HL-60/S4 (cell line): ENCODE measurements around the gene FCRL3.

Source experiments
- in situ Hi-C: fragments of 300-500 bp; cut with MboI; formaldehyde crosslinking; loops from 2 replicates; pipeline ENCODE4 v1.14.3; 2022; ENCODE audit warnings: low sequenced_read_pairs

FCRL3 gene

DNA sequence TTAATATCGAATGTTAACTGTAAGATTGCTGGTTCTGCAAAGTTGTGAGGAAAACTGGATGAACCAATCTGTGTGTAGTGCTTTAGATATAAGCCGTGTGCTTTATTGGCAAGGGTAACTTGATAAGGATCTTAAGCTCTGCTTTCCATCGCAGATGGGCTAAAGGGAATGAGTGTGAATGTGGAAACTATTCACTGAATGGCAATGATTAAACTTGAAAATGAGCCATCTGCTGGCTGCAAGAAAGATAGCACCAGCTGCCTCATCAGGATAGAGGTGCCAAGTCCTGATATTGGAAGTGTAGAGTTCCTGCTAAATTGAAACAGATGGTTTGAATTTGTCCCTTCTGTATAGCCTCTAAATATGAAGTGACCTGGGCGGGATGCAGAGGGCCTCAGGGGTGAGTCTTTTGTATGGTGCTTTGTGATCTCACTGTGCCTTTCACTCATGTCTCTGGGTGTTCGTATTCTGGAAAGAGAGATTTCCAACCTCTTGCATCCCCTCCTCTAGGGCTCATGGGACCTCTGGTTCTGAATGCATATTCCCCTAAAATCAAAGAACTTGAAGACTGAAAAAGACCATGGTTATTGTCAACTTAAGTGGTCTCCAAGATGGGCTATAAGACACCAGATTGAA is 9.2 kb downstream of the FCRL3 start:
- in situ Hi-C loops = no loop called here

- in situ Hi-C loops = no loop called here
Measured at GRCh38 chr1:157682710-157683437, 17.7 kb downstream of the FCRL3 start.

DNA sequence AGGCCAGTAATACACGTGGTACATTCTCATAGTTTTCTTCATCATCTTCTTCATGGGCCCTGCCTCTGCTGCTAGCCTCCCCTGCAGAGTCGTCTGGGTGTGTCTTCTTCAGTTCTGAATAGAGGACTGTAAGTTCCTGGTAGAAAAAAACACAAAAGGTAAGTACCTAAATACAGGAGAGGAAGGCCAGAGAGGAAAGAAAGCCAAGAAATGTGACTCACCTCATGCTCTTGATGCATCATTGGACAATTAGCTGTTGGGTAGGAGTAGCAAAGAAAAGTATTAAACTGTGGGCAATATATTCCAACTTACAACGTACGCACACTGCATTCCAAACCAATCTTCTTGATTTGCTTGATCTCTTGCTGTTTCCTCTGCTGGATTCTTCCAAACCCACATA is 21.8 kb downstream of the FCRL3 start:
- in situ Hi-C loops = no loop called here

GRCh38 chr1:157673008-157673407 is 27.6 kb downstream of the FCRL3 start:
- in situ Hi-C loops = no loop called here

DNA sequence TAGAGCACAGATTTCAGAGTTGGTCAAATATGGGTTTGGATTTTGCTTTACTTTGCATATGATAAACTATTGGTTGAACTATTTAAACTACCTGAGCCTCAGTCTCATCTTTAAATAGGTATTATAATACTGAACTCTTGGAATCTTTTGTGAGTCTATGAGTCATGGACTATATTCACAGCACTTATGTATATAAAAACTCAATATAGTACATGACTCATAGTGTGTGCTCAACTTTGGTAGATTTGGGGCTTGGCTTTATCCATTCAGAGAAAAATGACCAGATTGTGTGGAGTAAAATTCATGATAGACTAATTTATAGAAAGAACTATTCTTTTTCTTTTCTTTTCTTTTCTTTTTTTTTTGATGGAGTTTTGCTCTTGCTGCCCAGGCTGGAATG is 28.7 kb downstream of the FCRL3 start:
- in situ Hi-C loops = no loop called here

- in situ Hi-C loops = no loop called here
Measured at GRCh38 chr1:157659576-157660247, 40.9 kb downstream of the FCRL3 start.

GRCh38 chr1:157658571-157658970 is 42.0 kb downstream of the FCRL3 start:
- in situ Hi-C loops = no loop called here

DNA sequence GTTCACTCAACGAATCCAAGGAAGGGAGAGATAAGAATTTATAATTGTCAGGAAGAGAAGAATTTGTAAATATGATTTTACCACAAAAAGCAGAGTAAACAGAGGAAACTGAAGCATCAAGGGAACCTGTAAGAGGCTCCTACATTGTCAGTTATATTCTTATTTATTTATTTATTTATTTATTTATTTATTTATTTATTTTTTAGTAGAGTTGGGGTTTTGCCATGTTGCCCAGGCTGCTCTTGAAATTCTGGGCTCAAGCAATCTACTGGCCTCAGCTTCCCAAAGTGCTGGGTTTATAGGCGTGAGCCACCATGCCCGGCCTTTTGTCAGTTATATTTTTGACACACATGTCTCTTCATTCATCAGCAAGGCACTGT is 47.1 kb downstream of the FCRL3 start:
- in situ Hi-C loops = no loop called here

DNA sequence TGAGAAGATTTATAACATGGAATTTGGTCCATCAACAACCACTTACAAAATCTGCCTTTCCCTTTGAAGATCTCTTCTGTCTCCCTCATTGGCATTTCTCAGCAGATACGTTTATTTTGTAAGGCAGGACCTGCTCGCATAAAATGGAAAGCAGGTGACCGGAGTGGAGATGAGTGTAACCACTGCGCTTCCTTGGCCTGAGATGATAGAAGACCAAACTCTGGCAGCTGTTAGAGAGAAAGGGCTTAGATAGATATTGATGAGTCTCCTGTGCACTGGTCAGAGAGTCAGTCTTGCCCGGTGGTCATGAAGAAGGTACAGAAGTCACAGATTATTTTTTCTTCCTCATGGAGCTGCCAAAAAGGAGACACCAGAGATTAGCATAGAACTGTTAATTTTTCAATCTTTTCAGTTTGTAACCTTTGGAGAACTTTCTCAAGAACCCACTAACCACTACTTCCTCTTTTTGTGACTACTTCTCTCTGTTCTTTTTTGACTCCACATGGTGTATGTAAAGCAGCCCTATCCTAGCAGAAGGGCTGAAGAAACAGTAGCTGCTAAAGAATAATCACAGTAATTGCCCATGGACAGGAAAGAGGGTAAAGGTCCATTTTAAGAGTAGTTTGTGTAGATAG is 47.6 kb downstream of the FCRL3 start:
- in situ Hi-C loops = no loop called here

- in situ Hi-C loops = no loop called here
Measured at GRCh38 chr1:157648317-157648716, 52.3 kb downstream of the FCRL3 start.

GRCh38 chr1:157646144-157646543 is 54.4 kb downstream of the FCRL3 start:
- in situ Hi-C loops = no loop called here

- in situ Hi-C loops = no loop called here
Measured at GRCh38 chr1:157641177-157641576, 59.4 kb downstream of the FCRL3 start.

- in situ Hi-C loops = no loop called here
Measured at GRCh38 chr1:157639800-157640199, 60.8 kb downstream of the FCRL3 start.

- in situ Hi-C loops = no loop called here
Measured at GRCh38 chr1:157628773-157629172, 71.8 kb downstream of the FCRL3 start.
